GM12872 (cell line): ENCODE data around the gene CXCL3.

ENCODE experiments used
- CTCF ChIP-seq: IDR thresholded peaks from 3 replicates; pipeline ENCODE4 v1.5.1; 2011; ENCODE audit warnings: low read depth, mild to moderate bottlenecking, low read length, moderate library complexity; ENCODE audit not compliant: insufficient read depth

CXCL3 gene

GRCh38 chr4:74038425-74039314 is at the start of gene CXCL3:
CXCL3 (minus strand) TSS chr4:74038689; CDS start chr4:74038611, 78 bp downstream.
- no peak for TF ChIP-seq CTCF

GRCh38 chr4:74087481-74087880 is 49.0 kb upstream of the CXCL3 start:
- no peak for TF ChIP-seq CTCF

GRCh38 chr4:74085669-74086068 is 47.2 kb upstream of the CXCL3 start:
- TF ChIP-seq CTCF: no peak

GRCh38 chr4:74084984-74085383 is 46.5 kb upstream of the CXCL3 start:
- no peak for TF ChIP-seq CTCF

- TF ChIP-seq CTCF: no peak
Observed at GRCh38 chr4:74083546-74083945, 45.1 kb upstream of the CXCL3 start.

GRCh38 chr4:74081035-74081434 is 42.5 kb upstream of the CXCL3 start:
- no peak for TF ChIP-seq CTCF

GRCh38 chr4:74073358-74073757 is 34.9 kb upstream of the CXCL3 start:
- no peak for TF ChIP-seq CTCF
